NCI-H446 (cell line): ENCODE data around the gene TEAD1.

Experiments
- DNase-seq, 2 experiments: peaks; one replicate each; lab custom pipeline; 2025; lab: John Stamatoyannopoulos, UW

Gene TEAD1

GRCh38 chr11:12666915-12667314, 7.3 kb upstream of the TEAD1 start:
- DNase-seq, result no peak

GRCh38 chr11:12667646-12668045, 6.6 kb upstream of the TEAD1 start:
- no peak for DNase-seq

GRCh38 chr11:12668166-12668565, 6.1 kb upstream of the TEAD1 start:
- DNase-seq, result no peak

- no peak for DNase-seq
Measured at GRCh38 chr11:12669930-12670329, 4.3 kb upstream of the TEAD1 start.

GRCh38 chr11:12671370-12671769, 2.9 kb upstream of the TEAD1 start:
- DNase-seq, result no peak

GRCh38 chr11:12673601-12673923, 659 bp upstream of the TEAD1 start:
- no peak for DNase-seq

GRCh38 chr11:12674571-12674935, 332 bp downstream of the TEAD1 start:
- DNase-seq, result no peak

GRCh38 chr11:12674936-12675696, 895 bp downstream of the TEAD1 start:
- peak; percentile 62 to 68 for DNase-seq

- DNase-seq, result peak in 1 of 2 experiments; percentile 29
Measured at GRCh38 chr11:12675951-12676711, 1.9 kb downstream of the TEAD1 start.

- no peak for DNase-seq
Measured at GRCh38 chr11:12677131-12677530, 2.9 kb downstream of the TEAD1 start.

GRCh38 chr11:12678092-12678491, 3.9 kb downstream of the TEAD1 start:
- DNase-seq, result no peak

GRCh38 chr11:12678991-12679390, 4.8 kb downstream of the TEAD1 start:
- DNase-seq, result no peak

GRCh38 chr11:12679471-12679870, 5.2 kb downstream of the TEAD1 start:
- no peak for DNase-seq

GRCh38 chr11:12680246-12680939, 6.2 kb downstream of the TEAD1 start:
- DNase-seq, result peak in 1 of 2 experiments; percentile 70

GRCh38 chr11:12680940-12681258, 6.7 kb downstream of the TEAD1 start:
- DNase-seq, result no peak

GRCh38 chr11:12681466-12681865, 7.2 kb downstream of the TEAD1 start:
- no peak for DNase-seq

- DNase-seq, result no peak
Measured at GRCh38 chr11:12682288-12682687, 8.1 kb downstream of the TEAD1 start.

GRCh38 chr11:12682737-12683500, 8.7 kb downstream of the TEAD1 start:
- no peak for DNase-seq

GRCh38 chr11:12683874-12684273, 9.7 kb downstream of the TEAD1 start:
- no peak for DNase-seq

GRCh38 chr11:12684315-12684714, 10.1 kb downstream of the TEAD1 start:
- no peak for DNase-seq

GRCh38 chr11:12684816-12685215, 10.6 kb downstream of the TEAD1 start:
- no peak for DNase-seq

- DNase-seq, result no peak
Measured at GRCh38 chr11:12685229-12685628, 11.0 kb downstream of the TEAD1 start.
